CD4-positive, alpha-beta T cell treated with Interleukin-15 for 4 hours (primary cell): ENCODE data around the gene CELSR3.
A peak's percentile ranks its signal among the peaks of the same experiment; 100 is the strongest.

Experiments
- DNase-seq: peaks from one replicate; pipeline ENCODE4 v3.0.0-alpha.2; 2020; ENCODE audit warnings: low spot score

CELSR3 gene, protein sequence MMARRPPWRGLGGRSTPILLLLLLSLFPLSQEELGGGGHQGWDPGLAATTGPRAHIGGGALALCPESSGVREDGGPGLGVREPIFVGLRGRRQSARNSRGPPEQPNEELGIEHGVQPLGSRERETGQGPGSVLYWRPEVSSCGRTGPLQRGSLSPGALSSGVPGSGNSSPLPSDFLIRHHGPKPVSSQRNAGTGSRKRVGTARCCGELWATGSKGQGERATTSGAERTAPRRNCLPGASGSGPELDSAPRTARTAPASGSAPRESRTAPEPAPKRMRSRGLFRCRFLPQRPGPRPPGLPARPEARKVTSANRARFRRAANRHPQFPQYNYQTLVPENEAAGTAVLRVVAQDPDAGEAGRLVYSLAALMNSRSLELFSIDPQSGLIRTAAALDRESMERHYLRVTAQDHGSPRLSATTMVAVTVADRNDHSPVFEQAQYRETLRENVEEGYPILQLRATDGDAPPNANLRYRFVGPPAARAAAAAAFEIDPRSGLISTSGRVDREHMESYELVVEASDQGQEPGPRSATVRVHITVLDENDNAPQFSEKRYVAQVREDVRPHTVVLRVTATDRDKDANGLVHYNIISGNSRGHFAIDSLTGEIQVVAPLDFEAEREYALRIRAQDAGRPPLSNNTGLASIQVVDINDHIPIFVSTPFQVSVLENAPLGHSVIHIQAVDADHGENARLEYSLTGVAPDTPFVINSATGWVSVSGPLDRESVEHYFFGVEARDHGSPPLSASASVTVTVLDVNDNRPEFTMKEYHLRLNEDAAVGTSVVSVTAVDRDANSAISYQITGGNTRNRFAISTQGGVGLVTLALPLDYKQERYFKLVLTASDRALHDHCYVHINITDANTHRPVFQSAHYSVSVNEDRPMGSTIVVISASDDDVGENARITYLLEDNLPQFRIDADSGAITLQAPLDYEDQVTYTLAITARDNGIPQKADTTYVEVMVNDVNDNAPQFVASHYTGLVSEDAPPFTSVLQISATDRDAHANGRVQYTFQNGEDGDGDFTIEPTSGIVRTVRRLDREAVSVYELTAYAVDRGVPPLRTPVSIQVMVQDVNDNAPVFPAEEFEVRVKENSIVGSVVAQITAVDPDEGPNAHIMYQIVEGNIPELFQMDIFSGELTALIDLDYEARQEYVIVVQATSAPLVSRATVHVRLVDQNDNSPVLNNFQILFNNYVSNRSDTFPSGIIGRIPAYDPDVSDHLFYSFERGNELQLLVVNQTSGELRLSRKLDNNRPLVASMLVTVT (N-terminal part only)

DNA sequence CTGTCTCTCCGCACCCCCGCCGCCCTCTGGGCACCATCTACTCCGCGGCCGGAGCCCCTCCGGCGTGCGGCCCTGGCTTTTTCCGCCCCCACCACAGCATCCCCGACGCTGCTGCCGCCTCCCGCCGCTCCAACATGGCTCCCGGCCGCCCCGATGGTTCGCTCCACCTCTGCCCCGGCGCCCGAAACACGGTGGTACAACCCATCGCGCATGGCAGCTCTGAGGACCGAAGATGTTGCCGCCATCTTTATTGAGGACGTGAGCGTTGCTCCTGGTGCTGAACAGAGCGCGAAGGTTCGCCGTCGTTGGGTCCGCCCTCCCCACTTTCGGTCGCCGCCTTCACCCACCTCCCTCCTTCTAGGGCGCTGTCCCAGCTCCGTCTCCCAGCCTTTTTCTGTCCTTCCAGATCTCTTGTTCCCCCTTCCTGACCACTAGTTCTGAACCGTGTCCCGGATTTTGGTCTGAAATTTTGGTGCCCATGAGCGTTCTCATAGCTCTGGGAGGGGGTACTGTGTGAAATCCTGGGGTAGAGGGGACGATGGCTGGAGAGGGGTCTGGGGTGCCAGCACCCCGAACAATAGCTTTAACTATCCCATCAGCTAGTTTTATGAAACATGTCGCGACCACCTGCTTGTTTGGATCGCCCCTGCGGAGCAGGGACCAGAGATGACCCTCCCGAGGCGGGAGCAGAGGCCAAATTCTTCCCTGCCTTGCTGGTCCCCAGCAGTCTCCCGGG is at the start of gene CELSR3:
Gene CELSR3, minus strand, starts transcription at position 134 of the 736 bp plus-strand sequence. CDS start 252 bp downstream, outside the sequence.
- peak; percentile 62 for DNase-seq

GRCh38 chr3:48711727-48712126 is 49.0 kb upstream of the CELSR3 start:
- no peak for DNase-seq

- no peak for DNase-seq
Observed at GRCh38 chr3:48709051-48709461, 46.4 kb upstream of the CELSR3 start.

GRCh38 chr3:48708481-48708889 is 45.8 kb upstream of the CELSR3 start:
- DNase-seq: no peak

DNA sequence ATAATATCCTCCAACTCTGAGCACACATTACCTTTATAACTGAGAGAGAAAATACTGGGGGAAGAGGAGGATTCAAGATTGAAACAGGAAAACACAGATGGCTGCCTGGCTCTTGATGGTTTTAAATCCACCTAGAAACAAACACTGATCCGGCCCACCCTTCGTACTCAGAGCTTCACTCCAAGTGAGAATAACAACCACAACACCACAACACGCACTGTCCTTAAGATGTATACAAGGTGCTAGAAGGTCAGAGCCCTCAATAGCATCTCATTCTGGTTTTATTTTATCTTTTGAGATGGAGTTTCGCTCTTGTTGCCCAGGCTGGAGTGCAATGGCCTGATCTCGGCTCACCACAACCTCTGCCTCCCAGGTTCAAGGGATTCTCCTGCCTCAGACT is 44.5 kb upstream of the CELSR3 start:
- no peak for DNase-seq

- no peak for DNase-seq
Observed at GRCh38 chr3:48702320-48702920, 39.7 kb upstream of the CELSR3 start.

DNA sequence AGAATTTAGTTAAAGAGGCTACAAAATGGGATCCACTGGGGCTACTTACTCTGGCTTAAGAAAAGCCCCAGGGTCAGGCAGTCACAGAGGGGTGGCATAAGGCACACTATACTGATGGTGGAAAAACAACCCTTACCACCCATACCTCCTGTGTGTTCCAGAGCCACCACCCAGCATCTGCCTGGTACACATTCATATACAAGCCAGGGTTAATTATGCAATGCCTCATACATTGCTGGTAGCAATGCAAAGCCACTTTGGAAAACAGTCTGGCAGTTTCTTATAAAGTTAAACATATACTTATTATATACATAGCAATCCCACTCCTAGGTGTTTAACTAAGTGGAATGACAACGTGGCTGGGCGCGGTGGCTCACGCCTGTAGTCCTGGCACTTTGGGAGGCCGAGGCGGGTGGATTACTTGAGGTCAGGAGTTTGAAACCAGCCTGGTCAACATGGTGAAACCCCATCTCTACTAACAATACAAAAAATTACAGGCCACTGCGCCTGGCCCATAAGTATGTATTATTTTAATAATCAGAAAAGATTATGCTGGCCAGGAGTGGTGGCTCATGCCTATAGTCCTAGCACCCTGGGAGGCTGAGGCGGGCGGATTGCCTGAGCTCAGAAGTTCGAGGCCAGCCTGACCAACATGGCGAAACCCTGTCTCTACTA is 38.2 kb upstream of the CELSR3 start:
- no peak for DNase-seq

DNA sequence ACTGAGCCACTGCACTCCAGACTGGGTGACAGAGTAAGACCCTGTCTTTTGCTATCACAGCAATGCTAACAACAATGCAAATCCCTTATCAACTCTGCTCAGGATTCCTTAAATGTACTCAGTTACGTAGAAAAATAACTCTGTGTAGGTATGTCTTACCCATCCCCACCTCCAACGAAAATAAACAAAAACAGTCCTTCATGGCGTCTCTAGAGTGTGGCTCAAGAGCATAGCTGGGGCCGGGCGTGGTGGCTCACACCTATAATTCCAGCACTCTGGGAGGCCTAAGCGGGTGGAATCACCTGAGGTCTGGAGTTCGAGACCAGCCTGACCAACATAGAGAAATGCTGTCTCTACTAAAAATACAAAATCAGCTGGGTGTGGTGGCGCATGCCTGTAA is 36.2 kb upstream of the CELSR3 start:
- DNase-seq: no peak

DNA sequence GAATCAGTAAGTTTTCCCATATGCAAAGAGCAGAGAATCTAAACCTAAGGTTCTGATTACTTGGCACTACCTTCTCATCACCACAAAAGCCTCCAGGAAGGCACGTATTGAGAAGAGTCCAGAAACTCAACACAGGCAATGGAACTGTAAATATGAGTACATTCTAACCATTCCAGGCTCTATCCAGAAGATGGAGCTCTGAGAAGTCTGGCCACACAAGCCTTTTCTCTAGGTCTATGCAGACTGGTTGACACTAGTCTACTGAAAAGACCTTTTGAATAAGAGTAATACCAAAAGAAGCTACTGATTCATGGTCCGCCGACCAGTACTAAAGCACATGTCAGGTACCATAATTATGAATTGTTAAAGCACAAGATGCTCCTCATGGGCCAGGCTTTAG is 35.3 kb upstream of the CELSR3 start:
- DNase-seq: no peak

GRCh38 chr3:48696601-48697000 is 33.9 kb upstream of the CELSR3 start:
- no peak for DNase-seq

- no peak for DNase-seq
Observed at GRCh38 chr3:48696156-48696555, 33.5 kb upstream of the CELSR3 start.

DNA sequence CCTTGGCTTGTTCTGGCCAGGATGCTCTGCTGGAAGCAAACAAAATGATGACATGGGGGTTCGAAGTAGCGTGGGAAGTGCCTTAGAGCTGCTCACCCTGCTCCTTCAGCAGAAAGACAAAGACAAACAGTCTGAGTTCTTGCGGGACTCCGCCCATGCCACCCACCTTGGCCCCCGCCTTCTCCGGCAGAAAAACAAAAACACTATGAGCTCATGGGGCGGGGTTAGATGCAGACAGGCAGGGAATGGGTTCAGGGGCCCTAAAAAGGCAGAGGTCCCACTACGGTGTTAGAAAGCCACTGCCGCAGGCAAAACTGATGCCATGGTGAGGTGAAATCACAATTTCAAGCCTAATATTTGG is 32.7 kb upstream of the CELSR3 start:
- no peak for DNase-seq

GRCh38 chr3:48694610-48695392 is 32.1 kb upstream of the CELSR3 start:
- DNase-seq: no peak

GRCh38 chr3:48693826-48694225 is 31.1 kb upstream of the CELSR3 start:
- no peak for DNase-seq

DNA sequence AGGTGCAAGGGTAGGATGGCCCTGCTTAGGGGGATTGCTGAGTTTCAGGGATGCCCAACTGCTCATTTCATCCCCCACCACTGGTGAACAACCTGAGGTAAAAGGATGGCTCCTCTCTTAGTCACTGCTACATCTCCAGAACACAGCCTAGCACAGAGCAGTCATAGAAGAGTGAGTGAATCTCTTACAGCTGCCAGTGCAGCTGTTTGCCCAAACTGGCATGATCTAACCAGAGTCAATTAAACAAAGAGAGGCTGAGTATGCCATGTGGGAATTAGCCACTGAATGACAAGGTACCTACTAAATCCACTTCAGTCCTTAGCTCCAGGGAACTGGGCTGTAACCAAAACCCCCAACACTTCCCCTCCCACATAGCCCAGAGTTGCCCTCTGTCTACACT is 29.9 kb upstream of the CELSR3 start:
- no peak for DNase-seq

DNA sequence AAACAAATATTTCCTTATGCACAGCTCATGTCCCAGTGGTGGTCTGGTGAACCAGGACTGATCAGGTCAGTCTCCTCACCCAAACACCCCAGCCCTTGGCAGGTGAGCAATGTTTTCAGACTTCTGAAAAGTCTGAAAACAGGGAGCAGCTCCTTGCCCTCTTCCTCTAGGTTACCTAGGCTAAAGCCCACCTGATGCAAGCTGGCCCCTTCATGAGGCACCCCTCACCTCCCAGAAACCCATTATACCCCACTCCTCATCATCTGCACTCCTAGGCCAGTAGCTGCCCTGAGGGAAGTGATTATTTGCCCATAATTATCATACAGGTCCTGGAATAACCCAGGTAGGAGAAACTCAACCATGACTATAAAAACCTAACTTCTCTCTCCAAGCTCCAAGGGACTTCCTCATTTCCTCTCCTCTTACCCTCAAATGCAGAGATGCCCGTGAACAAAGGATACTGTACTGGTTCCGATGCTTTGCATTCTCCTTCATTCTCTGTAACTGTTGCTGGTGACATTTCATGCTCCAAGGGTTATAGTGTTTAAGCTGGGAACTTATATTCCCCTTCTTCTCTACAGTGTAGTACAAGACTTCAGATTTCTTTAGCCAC is 28.3 kb upstream of the CELSR3 start:
- DNase-seq: no peak

DNA sequence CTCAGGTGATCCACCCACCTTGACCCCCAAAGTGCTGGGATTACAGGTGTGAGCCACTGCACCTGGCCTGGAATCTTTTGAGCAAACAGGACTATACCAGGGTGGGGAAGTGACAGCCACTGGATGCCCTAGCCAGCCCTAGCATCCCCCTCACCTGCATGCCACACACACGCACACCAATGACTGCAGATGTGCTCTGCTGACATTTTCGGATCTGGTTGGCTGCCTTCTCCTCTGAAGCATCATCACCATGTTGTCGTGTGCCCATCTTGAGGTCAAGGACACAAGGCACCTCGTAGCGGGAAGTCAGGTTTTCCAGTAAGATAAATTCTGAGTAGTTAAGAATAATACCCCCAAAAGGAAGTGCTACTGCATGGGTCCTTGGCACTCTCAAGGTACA is 26.7 kb upstream of the CELSR3 start:
- DNase-seq: no peak

DNA sequence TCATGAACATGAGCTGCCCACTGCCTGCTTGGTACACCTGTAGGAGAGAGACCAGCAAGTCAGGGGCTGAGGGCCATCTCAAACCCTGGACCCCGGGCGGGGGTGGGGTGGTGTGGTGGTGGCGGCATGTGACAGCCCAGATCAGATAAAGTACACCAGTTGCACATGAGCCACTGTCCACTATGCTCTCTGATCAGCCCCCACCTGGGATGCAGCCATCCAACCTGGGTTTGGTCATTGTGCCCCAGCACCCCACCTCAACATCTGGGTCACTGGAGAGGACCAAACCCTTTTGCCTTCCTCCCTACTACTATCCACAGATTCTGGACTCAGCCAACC is 26.0 kb upstream of the CELSR3 start:
- no peak for DNase-seq

- DNase-seq: no peak
Observed at GRCh38 chr3:48688032-48688736, 25.5 kb upstream of the CELSR3 start.
